DMS53 (cell line): Measurements from ENCODE around the gene LRRC19.

Source experiments
- DNase-seq: peaks from one replicate; lab custom pipeline; 2025; lab: John Stamatoyannopoulos, UW

Gene LRRC19, protein sequence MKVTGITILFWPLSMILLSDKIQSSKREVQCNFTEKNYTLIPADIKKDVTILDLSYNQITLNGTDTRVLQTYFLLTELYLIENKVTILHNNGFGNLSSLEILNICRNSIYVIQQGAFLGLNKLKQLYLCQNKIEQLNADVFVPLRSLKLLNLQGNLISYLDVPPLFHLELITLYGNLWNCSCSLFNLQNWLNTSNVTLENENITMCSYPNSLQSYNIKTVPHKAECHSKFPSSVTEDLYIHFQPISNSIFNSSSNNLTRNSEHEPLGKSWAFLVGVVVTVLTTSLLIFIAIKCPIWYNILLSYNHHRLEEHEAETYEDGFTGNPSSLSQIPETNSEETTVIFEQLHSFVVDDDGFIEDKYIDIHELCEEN

DNA sequence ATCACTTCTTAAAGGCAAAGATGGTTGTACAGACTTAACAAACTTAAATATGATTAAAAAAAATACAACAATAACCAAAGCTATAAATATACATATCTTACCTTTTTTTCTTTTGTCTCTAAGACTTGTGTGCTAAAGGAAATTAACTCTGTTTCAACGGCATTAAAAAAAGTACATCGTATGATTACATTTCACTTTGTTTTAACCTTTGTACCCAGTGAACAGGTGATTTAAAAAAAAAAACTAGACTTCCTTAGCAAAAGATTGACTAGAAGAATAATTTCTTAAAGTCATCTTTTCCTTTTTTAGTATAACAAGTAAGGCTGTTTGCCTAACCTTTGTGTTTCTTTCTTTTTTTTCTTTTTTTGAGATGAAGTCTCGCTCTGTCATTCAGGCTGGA is at the start of gene LRRC19:
Gene LRRC19 (minus strand): TSS at position 182 of the 400 bp plus-strand sequence. CDS start 5,978 bp downstream, outside the sequence.
- no peak for DNase-seq

DNA sequence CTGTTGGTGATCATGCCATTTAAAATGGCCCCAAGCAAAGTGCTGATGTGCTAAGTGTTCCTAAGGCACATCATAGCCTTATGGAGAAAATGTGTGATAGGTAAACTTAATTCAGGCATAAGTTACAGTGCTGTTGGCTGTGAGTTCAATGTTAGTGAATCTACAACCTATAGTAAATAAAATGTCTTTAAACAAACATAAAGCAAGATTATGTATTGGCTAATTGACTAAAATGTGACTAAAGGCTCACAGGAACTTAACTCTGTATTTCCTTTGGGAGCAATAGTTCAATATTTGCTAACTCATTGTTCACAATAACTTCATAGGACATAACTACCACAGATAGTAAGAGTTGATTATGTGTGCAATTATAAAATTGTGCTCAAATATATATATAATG is 49.4 kb upstream of the LRRC19 start:
- no peak for DNase-seq

DNA sequence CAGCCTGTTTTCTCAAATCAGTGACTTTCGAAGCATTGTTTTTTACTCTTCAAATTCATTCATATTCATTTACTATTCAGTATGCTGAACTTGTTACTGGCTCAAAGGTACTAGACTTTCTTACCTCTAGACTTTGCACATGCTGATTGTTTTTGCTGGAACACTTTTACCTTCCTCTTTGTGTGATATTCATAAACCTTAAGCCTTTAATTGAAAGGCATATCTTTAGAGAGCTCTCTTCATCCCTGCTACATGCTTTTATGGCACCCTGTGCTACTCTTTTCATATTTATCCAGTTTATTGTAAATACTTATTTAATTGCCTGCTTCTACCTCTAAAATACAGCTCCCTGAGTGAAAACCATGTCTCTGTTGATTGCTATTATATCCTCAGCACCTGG is 48.7 kb upstream of the LRRC19 start:
- DNase-seq: no peak

DNA sequence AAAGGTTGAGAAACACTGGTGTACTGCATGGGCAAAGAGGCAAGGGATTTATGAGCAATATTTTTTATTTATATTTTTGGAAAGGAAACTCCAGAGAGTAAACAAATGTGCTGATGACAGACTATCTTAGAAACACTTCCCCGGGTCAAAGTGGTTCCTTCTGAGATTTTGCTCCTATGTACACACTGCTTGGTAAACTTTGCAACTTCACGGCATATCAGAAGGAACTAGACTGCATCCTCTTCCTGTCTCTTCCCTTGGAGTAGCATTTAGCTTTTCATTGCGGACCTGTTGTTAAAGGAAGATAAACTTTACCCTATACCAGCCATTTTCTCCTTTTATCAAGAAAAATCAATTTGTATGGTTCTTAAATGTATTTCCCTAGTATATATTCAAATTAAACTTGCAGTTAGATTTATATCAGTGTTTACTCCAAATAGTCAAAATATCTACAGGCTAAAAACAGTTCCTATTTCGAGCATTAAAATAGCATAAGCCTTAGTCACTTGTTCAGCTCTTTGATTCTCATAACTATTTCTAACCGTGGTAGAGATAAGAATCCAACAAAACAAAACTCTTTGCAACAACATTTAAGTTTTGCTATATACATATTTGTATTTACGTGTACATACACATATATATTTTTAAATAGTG is 48.0 kb upstream of the LRRC19 start:
- DNase-seq: no peak

DNA sequence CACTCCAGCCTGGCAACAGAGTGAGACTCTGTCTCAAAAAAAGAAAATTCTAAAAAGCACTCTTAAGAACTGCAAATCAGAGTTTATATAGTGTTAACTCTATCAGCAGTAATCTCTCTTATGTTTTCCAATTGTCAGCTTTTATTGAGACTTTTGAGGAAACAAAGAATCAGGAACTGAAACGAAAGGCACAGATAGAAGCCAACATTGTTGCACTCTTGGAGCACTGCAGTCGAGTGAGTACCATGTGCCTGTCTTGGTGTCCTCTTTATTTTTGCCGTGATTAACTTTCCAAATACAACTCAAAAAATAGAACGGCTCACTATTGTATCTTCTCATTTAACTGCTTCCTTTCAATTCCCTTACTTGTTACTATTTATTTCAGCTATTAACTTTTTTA is 41.7 kb upstream of the LRRC19 start:
- no peak for DNase-seq

DNA sequence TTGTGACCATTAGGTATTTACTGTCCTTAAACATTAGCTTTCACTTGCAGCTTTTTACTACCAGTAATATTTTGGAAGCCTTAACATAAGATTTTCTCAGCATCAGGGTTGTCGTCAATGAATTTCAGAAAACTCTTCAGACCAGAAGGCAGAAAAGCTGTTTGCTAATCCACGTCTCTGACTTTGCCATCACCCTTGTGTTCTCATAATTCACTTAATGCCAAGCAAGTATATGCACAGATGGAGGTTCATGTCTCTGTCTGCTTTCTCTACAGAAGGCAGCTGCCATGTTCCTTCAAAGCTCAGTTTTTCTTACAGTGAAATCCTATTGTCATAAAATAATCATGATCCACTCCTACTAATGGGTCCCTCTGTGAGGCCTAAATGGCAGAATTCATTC is 37.7 kb upstream of the LRRC19 start:
- DNase-seq: no peak

DNA sequence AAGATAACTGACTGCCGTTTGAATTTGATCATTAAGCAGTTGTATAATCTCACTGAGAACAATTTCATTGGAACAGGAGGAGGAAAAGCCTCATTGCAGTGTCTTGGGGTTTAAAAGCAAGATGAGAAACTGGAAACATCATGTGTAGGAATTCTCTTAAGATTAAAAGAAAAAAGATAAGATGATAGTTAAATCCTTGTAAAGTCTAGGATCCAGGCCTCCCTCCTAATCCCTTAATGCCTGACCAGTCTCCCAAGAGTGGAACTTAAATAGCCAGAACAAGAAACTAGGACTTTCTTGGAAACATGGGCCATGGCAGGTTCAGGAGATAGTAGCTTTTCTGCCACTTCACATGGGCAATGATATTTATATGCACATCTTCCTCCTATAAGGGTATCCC is 37.0 kb upstream of the LRRC19 start:
- DNase-seq: no peak

DNA sequence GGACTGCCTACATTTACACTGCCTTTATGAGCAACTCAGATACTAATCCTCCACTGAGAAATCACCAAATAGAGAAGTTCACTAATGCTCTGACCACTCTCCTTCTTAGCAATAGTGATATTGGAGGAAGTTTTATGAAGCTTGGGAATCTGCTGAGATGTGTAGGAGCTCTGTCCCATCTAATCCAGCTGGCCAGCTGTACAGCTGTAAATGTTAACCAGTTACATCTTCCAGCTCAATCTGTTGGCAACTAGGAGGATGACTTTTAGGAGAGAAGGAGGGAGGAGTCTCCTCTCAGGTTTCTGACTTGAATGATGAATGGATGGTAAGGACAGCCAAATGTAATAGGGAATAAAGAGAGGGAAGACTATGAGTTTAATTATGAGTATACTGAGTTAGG is 36.3 kb upstream of the LRRC19 start:
- DNase-seq: no peak

DNA sequence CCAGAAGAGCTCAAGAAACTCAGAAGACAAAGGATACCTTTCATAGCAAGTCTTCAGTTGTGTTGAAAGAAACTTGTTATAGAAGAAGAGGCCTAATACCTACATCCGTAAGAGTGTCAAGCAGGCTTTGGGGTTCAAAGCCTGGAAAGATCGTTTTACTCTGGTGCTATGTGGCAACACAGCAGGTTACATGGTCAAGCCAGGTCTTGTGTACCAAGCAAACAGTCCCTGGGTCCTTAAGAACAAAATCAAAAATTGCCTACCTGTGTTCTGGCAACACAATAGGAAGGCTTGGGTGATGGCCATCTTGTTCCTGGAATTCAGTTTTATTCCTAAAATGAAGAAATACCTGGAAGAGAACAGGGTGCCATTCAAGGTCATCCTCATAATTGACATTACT is 32.0 kb upstream of the LRRC19 start:
- no peak for DNase-seq

DNA sequence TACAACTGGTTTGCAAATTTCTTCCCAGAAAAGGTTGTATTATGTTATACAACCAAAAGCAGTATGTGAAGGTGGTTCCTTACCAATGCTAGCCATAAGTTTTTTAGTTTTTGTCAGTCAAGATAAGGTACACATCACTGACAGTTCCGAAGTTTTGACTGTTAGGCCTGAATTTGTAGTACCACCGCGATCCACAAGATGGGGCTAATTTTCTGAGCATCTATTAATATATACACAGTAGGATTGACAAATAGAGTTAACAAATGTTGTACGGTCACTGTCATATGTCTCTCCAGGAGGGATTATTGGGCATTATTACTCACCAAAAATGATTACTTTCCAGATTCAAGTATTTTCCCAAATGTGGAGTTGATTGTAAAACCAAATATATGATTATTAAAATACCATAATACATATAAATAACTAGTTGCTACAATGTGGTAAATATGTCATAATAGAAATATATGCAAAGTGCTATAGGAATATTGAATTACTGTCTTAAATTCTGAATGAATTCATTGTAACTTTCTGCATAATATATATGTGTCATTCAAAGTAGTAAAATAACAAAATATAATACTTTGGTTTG is 28.4 kb upstream of the LRRC19 start:
- peak; percentile 59 for DNase-seq

DNA sequence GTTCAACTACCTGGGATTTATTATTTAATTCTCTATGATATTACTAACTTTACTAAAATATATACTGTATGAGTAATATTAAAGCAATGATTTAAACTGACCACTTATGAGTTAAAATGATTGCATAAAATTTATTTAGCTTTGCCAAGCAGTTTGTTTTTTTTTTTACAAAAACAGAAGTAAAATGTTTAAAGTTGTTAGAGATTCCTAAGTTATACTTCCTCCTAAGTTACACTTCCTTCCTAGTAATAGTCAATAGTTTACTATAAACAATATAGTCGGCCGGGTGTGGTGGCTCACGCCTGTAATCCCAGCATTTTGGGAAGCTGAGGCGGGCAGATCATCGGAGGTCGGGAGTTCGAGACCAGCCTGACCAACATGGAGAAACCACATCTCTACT is 23.7 kb upstream of the LRRC19 start:
- DNase-seq: no peak

DNA sequence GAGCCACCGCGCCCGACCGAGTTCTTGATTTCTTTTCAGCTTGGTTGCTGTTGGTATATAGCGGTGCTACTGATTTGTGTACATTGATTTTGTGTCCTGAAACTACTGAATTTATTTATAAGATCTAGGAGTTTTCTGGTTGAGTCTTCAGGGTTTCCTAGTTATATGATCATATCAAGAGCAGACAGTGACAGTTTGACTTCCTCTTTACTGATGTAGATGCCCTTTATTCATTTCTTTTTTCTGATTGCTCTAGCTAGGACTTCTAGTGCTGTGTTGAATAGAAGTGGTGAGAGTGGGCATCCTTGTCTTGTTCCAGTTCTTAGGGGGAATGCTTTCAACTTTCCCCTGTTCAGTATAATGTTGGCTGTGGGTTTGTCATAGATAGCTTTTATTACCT is 17.4 kb upstream of the LRRC19 start:
- DNase-seq: no peak

DNA sequence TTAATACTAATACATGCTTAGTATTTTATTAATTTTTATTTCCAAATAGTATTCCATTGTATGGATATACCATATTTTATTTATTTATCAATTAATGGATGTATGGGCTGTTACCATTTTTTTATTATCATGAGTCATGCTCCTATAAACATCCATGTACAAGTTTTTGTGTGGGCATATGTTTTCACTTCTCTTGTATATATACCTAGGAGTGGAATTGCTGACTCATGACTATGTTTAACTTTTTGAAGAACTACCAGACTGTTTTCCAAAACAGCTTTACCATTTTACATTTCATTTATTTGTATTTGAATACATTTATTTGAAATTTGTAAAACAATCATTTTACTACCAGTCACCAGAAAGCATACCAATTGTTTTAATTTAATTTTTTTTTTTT is 14.1 kb upstream of the LRRC19 start:
- peak; percentile 7 for DNase-seq

DNA sequence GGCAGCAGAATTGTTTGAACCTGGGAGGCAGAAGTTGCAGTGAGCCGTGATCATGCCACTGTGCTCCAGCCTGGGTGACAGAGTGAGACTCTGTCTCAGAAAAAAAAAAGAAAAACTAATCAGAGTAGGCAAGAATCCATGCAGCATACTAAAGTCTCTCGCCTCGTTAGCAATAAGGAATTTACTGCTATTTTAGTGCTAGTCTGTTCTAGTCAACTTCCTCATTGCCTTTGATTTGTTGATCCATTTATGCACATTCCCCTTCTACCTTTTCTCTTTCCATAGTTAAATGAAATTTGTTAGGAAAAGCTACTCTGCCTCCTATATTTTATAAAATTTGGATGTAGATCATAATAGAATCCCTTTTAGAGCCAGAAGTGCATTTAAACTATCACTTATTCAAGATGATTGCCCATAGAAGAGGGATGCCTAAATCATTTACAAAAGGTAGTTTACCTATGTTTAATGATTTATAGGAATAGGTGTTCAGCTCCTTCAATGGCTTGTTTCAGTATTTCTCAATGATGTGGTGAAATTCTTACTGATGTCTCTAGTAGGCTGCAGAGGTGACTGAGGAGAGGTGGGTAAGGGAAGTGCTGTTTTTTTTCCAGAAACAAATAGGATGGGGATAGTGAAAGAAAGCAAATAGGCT is 1.9 kb downstream of the LRRC19 start:
- no peak for DNase-seq

DNA sequence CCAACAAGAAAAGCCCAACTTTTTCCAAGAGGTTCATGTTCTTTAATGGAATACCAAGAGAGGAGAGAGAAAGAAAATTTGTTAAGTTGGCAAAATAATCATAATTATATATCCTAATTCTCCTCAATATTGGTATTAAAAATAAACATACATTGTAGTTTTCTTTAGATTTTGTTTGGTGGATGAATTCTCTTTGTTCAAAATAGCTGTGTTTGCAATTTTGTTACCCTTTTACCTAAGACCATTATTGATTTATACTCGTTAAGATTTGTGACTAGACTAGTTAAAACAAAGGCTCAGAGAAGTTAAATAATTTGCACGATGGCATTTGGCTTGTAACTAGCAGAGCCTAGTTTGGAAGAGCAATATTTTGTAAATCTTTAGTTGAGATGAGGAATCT is 9.7 kb downstream of the LRRC19 start:
- no peak for DNase-seq

DNA sequence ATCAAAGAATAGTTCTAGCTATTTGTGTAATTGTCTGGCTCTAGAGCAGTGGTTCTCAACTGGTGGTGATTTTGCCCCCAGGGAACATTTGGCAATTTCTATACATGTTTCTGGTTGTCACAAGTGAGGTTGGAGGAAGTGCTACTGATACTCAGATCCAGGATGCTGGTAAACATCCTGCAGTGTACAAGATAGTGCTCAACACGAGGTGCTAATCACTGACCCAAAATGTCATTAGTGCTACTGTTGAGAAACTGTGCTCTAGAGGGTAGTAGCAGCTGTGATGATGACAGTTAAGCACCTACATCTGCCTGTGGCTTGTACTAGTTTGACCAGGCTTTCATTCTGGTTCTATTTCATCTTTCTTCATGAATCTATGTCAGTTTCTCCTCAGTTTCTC is 22.1 kb downstream of the LRRC19 start:
- DNase-seq: no peak

DNA sequence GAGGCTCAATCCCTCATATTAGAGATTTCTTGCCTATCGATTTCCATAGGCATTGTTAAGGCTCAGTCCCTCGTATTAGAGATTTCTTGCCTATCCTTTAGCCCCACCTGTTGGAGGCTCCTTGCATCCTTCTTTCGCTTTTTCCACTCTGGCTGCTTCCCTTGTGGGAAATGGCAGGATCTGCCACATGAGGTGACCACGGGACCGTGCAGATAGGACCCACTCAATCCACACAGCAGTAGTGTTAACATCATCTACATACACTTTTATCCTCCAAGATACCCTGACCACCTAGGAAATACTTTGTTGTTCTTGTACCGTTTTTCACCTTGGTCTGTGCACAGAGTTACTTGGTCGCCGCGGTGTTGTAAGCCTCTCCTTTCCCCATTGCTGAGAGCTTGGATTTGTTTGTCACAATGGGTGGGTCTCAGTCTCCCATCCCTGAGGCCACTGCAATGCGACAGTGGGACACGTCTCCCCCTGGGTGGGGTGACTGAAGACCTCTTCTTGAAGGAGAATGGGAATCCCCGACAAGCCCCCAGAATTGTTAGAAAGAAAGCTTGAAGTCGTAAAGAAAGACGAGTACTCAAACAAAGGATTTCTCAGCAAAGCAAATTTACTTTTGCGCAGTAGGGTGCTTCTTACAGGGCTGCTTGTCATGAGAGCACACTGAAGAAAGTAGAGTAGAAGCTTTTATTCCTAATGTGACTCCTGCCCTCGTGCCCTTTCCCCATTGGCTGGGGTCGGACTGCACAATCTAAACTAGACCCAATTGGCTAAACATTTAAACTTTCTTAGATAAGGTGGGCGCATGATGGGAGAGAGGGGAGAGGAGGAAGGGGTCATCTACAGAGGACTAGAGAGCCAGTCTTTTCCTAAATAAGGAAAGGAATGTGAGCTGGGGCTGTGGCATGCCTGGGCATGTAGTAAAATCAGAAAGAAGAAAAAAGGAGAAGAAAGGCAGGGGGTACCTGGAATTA is 29.5 kb downstream of the LRRC19 start:
- peak; percentile 44 for DNase-seq

DNA sequence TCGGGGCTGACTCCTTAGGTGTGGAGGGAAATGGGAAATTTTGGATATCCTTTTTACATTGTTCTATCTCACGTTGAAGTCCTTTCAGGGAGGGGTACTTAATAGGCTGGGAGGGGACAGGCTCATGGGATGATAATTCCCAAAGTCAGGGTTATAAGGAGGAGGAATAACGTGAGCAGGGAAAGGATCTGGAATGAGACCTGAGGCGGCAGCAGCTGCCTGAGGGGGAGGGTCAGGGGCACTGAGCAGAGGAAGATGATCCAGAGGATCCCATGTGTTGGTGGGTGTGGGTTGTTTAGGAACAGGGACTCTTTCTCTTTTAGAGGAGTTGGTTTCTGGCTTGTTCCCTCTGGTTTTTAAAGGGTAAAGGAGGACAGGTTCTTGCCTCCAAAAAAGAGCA is 30.5 kb downstream of the LRRC19 start:
- DNase-seq: no peak

DNA sequence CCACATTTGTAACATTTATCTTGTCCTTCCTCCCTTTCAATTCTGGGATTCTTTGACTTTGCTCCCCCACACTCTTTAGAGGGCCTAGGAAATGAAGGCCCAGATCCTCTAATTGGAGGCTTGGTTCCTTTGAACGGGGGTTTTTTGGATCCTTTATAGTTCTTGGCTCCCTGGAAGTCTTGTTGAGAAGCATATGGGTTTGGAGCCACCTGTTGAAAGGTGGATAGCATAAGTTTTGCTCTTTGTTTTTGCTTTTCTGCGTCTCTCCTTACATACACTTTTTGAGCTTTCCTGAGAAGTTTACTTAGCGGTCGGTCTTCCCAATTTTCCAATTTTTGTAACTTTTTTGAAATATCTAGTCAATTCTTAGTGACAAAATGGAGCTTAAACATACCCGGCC is 31.5 kb downstream of the LRRC19 start:
- no peak for DNase-seq

DNA sequence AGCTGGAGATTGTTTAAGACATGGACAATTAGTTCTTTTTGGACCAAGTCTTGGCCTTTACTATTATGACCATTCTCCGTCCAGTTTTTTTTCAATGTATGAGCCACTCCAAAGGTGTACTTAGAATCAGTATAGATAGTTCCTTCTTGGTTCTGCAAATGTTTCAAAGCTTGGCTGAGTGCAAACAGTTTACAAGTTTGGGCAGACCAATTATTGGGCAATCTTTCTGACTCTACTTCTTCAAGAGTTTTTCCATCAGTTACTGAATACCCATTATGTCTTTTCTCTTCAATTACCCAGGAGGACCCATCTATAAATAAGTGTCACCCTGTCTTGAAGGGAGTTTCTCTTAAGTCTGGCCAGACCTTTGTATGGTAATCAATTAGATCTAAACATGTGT is 33.8 kb downstream of the LRRC19 start:
- DNase-seq: no peak

DNA sequence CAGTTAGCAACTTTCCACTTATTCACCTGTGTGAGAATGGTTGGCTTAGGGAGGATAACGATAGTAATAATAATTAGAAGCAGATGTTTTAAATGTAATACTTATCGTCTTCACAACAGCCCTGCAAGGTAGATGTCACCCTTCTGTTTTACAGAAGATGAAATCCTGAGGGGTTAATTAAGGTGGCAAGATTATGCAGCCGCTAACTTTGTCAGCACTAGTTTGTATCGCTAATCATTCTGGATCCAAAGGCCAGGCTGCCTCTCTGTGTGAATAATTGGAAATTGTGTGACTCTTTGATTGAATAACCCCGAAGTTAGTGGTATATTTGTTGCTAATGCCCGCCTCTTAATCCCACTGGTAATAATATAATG is 48.6 kb downstream of the LRRC19 start:
- DNase-seq: peak; percentile 36
